PC-3 (cell line): ENCODE data around the gene CIC. TPM values are rescaled to one million over a fixed set of nuclear protein-coding genes. Genes with fewer than 3 reads are reported as not detected.

Source experiments
- ATAC-seq: fragments of 200-7000 bp; cut with Tn5 transposase; 2 replicates; pipeline ENCODE4 v1.9.1; 2020; ENCODE audit warnings: mild to moderate bottlenecking, moderate library complexity
- BruUV-seq: library from RNA; stranded (reverse); fragments of 400-500 nt; replicated peaks from 2 replicates; lab custom pipeline; 2021; lab: Mats Ljungman, UMichigan
- CTCF ChIA-PET: fragments of 300-600 bp; sonication (Branson Sonifier 250); formaldehyde crosslinking; loops from one replicate; lab custom pipeline; 2022; ENCODE audit warnings: antibody characterized with exemption; lab: Charles Lee
- POLR2A ChIA-PET: fragments of 300-600 bp; sonication (Branson Sonifier 250); formaldehyde crosslinking; loops from one replicate; lab custom pipeline; 2022; ENCODE audit warnings: antibody characterized with exemption; ENCODE audit not compliant: unreplicated experiment; lab: Charles Lee
- DNase-seq: peaks from one replicate; pipeline ENCODE4 v3.0.0-alpha.2; 2015
- H2AFZ ChIP-seq: fragments of 300-600 bp; sonication (generic); 2 replicates; pipeline ENCODE4 v1.6.0; 2016; ENCODE audit warnings: antibody characterized with exemption, low read length
- H3F3A ChIP-seq: fragments of 300-600 bp; sonication (generic); one replicate; pipeline ENCODE4 v1.6.0; 2017; ENCODE audit warnings: antibody characterized with exemption, low read length, control low read depth, mild to moderate bottlenecking; ENCODE audit not compliant: unreplicated experiment
- H3K27ac ChIP-seq: fragments of 300-600 bp; sonication (generic); 2 replicates; pipeline ENCODE4 v1.5.1; 2016; ENCODE audit warnings: mild to moderate bottlenecking, low read length
- H3K27me3 ChIP-seq: fragments of 300-600 bp; sonication (generic); 2 replicates; pipeline ENCODE4 v1.6.1; 2016; ENCODE audit warnings: low read length, mixed read lengths
- H3K36me3 ChIP-seq: fragments of 300-600 bp; sonication (generic); 2 replicates; pipeline ENCODE4 v1.6.1; 2016; ENCODE audit warnings: low read depth, mixed run types, low read length, mixed read lengths
- H3K4me1 ChIP-seq: fragments of 300-600 bp; sonication (generic); 2 replicates; pipeline ENCODE4 v1.5.1; 2016; ENCODE audit warnings: low read length; ENCODE audit not compliant: insufficient read depth
- H3K4me2 ChIP-seq: fragments of 300-600 bp; sonication (generic); 2 replicates; pipeline ENCODE4 v1.6.0; 2016; ENCODE audit warnings: low read length
- H3K4me3 ChIP-seq: fragments of 300-600 bp; sonication (generic); 2 replicates; pipeline ENCODE4 v1.5.1; 2016; ENCODE audit warnings: mild to moderate bottlenecking, low read length, mixed read lengths
- H3K79me2 ChIP-seq: fragments of 300-600 bp; sonication (generic); 2 replicates; pipeline ENCODE4 v1.6.1; 2017; ENCODE audit warnings: low read length, mixed read lengths
- H3K9ac ChIP-seq: fragments of 300-600 bp; sonication (generic); 2 replicates; pipeline ENCODE4 v1.6.0; 2016; ENCODE audit warnings: mild to moderate bottlenecking, low read length
- H3K9me2 ChIP-seq: fragments of 300-600 bp; sonication (generic); replicated peaks from 2 replicates; pipeline ENCODE4 v1.6.1; 2016; ENCODE audit warnings: mixed run types, low read length, mixed read lengths
- H3K9me3 ChIP-seq: fragments of 300-600 bp; sonication (generic); 2 replicates; pipeline ENCODE4 v1.6.1; 2016; ENCODE audit warnings: low read length, mixed read lengths
- H4K20me1 ChIP-seq: fragments of 300-600 bp; sonication (generic); 2 replicates; pipeline ENCODE4 v1.6.1; 2016; ENCODE audit warnings: low read length, mixed read lengths
- EZH2 ChIP-seq: fragments of 300-600 bp; sonication (generic); IDR thresholded peaks from one replicate; pipeline ENCODE4 v1.6.1; 2017; ENCODE audit warnings: antibody characterized with exemption, mild to moderate bottlenecking, low read length; ENCODE audit not compliant: unreplicated experiment
- EZH2phosphoT487 ChIP-seq: fragments of 300-600 bp; sonication (generic); IDR thresholded peaks from 2 replicates; pipeline ENCODE4 v1.6.1; 2018; ENCODE audit warnings: mild to moderate bottlenecking, antibody characterized with exemption, low read length, borderline replicate concordance
- intact Hi-C: fragments of 100-400 bp; cut with micrococcal nuclease; formaldehyde crosslinking; loops from 2 replicates; pipeline ENCODE4 v1.9.0; 2023
- total RNA-seq: library from RNA; depleted of rRNA; stranded (reverse); fragments of >200 nt; gene quantifications from 2 replicates; pipeline ENCODE4 v1.2.3, GENCODE V29; 2014
- TF ChIP-seq, protein P1 (sequence below): fragments of 300-600 bp; sonication (generic); conservative IDR thresholded peaks from 2 replicates; pipeline ENCODE4 v1.5.1; 2017; ENCODE audit warnings: antibody characterized with exemption, low read depth, mild to moderate bottlenecking, low read length

CIC gene
- total RNA-seq, 1 experiment from 2014 or later, result 9.8 TPM

DNA sequence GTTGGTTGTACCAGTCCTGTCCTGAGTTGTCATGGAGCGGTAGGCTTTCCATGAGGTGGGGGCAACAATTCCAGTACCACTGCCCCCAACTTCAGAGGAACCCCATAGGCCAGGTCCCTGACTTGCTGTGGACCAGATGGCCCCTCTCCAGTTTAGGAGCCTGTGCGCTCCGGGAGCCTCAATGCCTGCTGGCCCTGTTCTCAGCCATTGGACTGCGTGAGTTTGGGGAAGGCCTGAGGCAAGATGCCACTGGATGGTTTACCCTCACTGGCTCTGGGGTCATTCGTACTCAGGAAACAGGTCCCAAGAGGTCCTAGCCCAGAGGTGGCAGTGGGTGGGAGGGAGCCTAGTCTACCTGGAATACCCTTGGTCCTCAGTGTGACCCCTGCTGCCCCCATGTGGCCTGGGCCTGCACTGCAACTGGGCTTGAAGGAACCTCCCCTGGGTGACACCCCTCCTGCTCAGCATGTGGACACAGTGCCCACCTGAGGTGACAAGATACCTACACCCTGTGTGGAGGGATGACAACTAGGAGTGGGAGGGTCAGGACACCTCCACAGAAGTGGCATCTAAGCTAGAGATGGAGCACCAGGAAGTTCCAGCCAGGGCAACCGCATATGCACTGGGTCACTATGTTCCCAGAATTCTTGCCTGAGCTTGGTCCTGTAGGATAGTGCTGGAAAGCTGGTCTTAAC is 26.9 kb downstream of the CIC start:
- Histone ChIP-seq H3K9ac (no peak overlapping the region), H3K9me3 (no peaks in the 10 kb centered on the region), H3K4me2 (no peak overlapping the region), H3K9me2 (no peaks in the 10 kb centered on the region), H3K79me2 (no peaks in the 10 kb centered on the region), H4K20me1 (no peaks in the 10 kb centered on the region), H3K27me3 (no peaks in the 10 kb centered on the region), H3K27ac (no peak overlapping the region), H3F3A (no peaks in the 10 kb centered on the region), H3K4me3 (no peak overlapping the region), H3K36me3 (no peaks in the 10 kb centered on the region), H2AFZ (no peak overlapping the region), H3K4me1 (no peaks in the 10 kb centered on the region)
- ChIA-PET POLR2A (no interaction called here), CTCF (no interaction called here)
- ATAC-seq (no peak), DNase-seq (no peak)
- BruUV-seq, result no TSS peak
- TF ChIP-seq EZH2phosphoT487 (no peak), EZH2 (no peak)
- intact Hi-C loops, result no loop called here

DNA sequence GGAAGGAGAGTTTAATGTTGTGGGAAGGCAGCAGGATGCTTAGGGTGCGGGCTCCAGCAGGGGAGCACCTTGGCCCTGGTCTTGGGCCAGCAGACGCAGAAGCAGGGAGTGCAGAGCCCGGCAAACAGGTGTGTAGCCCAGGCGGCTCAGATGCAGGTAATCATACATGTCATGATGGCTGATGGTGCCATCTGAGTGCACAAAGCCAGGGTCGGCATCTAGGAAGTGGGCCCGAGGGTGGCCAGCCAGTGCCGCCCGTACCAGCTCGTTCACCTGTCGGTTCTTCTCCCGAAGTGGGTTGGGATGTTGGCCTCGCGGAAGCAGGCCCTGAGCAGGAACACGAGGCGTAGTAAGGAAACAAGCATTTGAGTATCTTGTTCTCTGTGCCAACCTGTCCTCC is 28.0 kb downstream of the CIC start:
- no peaks in the 10 kb centered on the region for H3K27me3 ChIP-seq
- H4K20me1 ChIP-seq, result no peaks in the 10 kb centered on the region
- ChIA-PET CTCF (no interaction called here), POLR2A (no interaction called here)
- no TSS peak for BruUV-seq
- H3K4me1 ChIP-seq, result no peaks in the 10 kb centered on the region
- DNase-seq, result no peak
- H3K79me2 ChIP-seq, result no peaks in the 10 kb centered on the region
- ATAC-seq, result no peak
- H2AFZ ChIP-seq, result no peak overlapping the region
- no peaks in the 10 kb centered on the region for H3K9me2 ChIP-seq
- no peak overlapping the region for H3K4me3 ChIP-seq
- H3K36me3 ChIP-seq, result no peaks in the 10 kb centered on the region
- no peak overlapping the region for H3K9ac ChIP-seq
- H3F3A ChIP-seq, result no peaks in the 10 kb centered on the region
- no peak overlapping the region for H3K4me2 ChIP-seq
- TF ChIP-seq EZH2 (no peak), EZH2phosphoT487 (no peak)
- TF ChIP-seq, protein P1, sequence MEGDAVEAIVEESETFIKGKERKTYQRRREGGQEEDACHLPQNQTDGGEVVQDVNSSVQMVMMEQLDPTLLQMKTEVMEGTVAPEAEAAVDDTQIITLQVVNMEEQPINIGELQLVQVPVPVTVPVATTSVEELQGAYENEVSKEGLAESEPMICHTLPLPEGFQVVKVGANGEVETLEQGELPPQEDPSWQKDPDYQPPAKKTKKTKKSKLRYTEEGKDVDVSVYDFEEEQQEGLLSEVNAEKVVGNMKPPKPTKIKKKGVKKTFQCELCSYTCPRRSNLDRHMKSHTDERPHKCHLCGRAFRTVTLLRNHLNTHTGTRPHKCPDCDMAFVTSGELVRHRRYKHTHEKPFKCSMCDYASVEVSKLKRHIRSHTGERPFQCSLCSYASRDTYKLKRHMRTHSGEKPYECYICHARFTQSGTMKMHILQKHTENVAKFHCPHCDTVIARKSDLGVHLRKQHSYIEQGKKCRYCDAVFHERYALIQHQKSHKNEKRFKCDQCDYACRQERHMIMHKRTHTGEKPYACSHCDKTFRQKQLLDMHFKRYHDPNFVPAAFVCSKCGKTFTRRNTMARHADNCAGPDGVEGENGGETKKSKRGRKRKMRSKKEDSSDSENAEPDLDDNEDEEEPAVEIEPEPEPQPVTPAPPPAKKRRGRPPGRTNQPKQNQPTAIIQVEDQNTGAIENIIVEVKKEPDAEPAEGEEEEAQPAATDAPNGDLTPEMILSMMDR, result no peak
- H3K27ac ChIP-seq, result no peak overlapping the region
- intact Hi-C loops, result no loop called here
- H3K9me3 ChIP-seq, result no peaks in the 10 kb centered on the region

DNA sequence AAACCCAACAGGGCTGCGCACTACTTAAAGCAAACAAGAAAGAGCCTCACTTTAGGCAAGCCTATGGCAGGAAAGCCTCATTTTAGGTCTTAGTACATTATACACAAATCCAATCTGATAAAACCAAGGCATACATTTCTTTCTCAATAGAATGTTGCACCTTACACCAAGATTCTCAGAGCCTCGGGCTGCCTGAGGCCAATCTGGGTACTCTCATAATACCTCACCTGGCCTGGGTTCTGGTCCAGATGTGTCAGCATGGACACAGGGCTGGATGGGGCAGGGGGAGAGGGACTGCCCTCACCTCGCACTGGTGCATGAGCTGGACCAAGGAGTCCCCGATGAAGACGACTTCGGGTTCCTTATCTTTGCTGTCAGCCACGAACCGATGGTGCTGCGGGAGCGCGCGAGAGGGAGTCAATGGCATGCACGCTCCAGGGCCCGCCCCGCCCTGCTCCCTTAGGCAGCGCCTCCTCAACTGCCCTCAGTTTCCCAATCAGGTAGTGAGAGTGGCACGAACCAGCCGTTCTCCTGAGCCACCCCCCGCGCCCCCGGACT is 32.7 kb downstream of the CIC start, which contains the start of gene PRR19:
TSS of gene PRR19 (plus strand) at position 487 of the 558 bp plus-strand sequence. CDS start 7,453 bp downstream, outside the sequence.
- H3K36me3 ChIP-seq, result no peaks in the 10 kb centered on the region
- no peaks in the 10 kb centered on the region for H3K79me2 ChIP-seq
- H2AFZ ChIP-seq, result no peak within 1 kb of the TSS
- ATAC-seq (no peak), DNase-seq (no peak)
- no peak for TF ChIP-seq EZH2phosphoT487
- no peak for TF ChIP-seq EZH2
- TF ChIP-seq, protein P1, result no peak
- no peaks in the 10 kb centered on the region for H3K9me2 ChIP-seq
- H3K27ac ChIP-seq, result no peak within 1 kb of the TSS
- no peak within 1 kb of the TSS for H3K9ac ChIP-seq
- no peaks in the 10 kb centered on the region for H3K27me3 ChIP-seq
- H3K4me3 ChIP-seq, result no peak within 1 kb of the TSS
- ChIA-PET POLR2A (no interaction called here), CTCF (no interaction called here)
- H4K20me1 ChIP-seq, result no peaks in the 10 kb centered on the region
- H3K9me3 ChIP-seq, result no peaks in the 10 kb centered on the region
- no peak within 1 kb of the TSS for H3K4me2 ChIP-seq
- H3K4me1 ChIP-seq, result no peaks in the 10 kb centered on the region
- intact Hi-C loops, result no loop called here
- BruUV-seq, result no TSS peak
- H3F3A ChIP-seq, result no peaks in the 10 kb centered on the region
